Measurements from ENCODE around the gene NEK11.

The NEK11 gene

GRCh38 chr3:131075632-131076328, 49.1 kb downstream of the NEK11 start:
- DNase-seq (ENCODE audit: low spot score) = no peak
- no peak for TF ChIP-seq CTCF (IDR thresholded peaks at IDR 0.05; ENCODE audit: borderline replicate concordance, control extremely low read depth, extremely low read depth, insufficient read depth, missing control alignments)
- in situ Hi-C loops (cut with MboI; ENCODE audit: low sequenced_read_pairs, unreplicated experiment) = no loop called here

- in situ Hi-C loops (cut with MboI; ENCODE audit: low sequenced_read_pairs, unreplicated experiment) = no loop called here
- no peak for DNase-seq (ENCODE audit: low spot score)
- TF ChIP-seq CTCF (IDR thresholded peaks at IDR 0.05; ENCODE audit: borderline replicate concordance, control extremely low read depth, extremely low read depth, insufficient read depth, missing control alignments) = no peak
Observed at GRCh38 chr3:131077904-131078303, 51.2 kb downstream of the NEK11 start.

GRCh38 chr3:131079086-131079485, 52.4 kb downstream of the NEK11 start:
- in situ Hi-C loops (cut with MboI; ENCODE audit: low sequenced_read_pairs, unreplicated experiment) = no loop called here
- no peak for DNase-seq (ENCODE audit: low spot score)
- TF ChIP-seq CTCF (IDR thresholded peaks at IDR 0.05; ENCODE audit: borderline replicate concordance, control extremely low read depth, extremely low read depth, insufficient read depth, missing control alignments) = no peak

GRCh38 chr3:131081224-131081623, 54.5 kb downstream of the NEK11 start:
- TF ChIP-seq CTCF (IDR thresholded peaks at IDR 0.05; ENCODE audit: borderline replicate concordance, control extremely low read depth, extremely low read depth, insufficient read depth, missing control alignments) = no peak
- no peak for DNase-seq (ENCODE audit: low spot score)
- in situ Hi-C loops (cut with MboI; ENCODE audit: low sequenced_read_pairs, unreplicated experiment) = no loop called here

- no peak for DNase-seq (ENCODE audit: low spot score)
- in situ Hi-C loops (cut with MboI; ENCODE audit: low sequenced_read_pairs, unreplicated experiment) = no loop called here
- TF ChIP-seq CTCF (IDR thresholded peaks at IDR 0.05; ENCODE audit: borderline replicate concordance, control extremely low read depth, extremely low read depth, insufficient read depth, missing control alignments) = no peak
Observed at GRCh38 chr3:131082246-131082645, 55.6 kb downstream of the NEK11 start.

- no peak for TF ChIP-seq CTCF (IDR thresholded peaks at IDR 0.05; ENCODE audit: borderline replicate concordance, control extremely low read depth, extremely low read depth, insufficient read depth, missing control alignments)
- no peak for DNase-seq (ENCODE audit: low spot score)
- in situ Hi-C loops (cut with MboI; ENCODE audit: low sequenced_read_pairs, unreplicated experiment) = no loop called here
Observed at GRCh38 chr3:131082871-131083863, 56.5 kb downstream of the NEK11 start.
